ENCODE results near the gene KCNMB4. TPM values are rescaled to one million over a fixed set of nuclear protein-coding genes. Genes with fewer than 3 reads are reported as not detected.
A peak's percentile ranks its signal among the peaks of the same experiment; 100 is the strongest.

The KCNMB4 gene
- total and polyA plus RNA-seq, 7 donors = 0.69 to 6.4 (median 4.7) TPM

DNA sequence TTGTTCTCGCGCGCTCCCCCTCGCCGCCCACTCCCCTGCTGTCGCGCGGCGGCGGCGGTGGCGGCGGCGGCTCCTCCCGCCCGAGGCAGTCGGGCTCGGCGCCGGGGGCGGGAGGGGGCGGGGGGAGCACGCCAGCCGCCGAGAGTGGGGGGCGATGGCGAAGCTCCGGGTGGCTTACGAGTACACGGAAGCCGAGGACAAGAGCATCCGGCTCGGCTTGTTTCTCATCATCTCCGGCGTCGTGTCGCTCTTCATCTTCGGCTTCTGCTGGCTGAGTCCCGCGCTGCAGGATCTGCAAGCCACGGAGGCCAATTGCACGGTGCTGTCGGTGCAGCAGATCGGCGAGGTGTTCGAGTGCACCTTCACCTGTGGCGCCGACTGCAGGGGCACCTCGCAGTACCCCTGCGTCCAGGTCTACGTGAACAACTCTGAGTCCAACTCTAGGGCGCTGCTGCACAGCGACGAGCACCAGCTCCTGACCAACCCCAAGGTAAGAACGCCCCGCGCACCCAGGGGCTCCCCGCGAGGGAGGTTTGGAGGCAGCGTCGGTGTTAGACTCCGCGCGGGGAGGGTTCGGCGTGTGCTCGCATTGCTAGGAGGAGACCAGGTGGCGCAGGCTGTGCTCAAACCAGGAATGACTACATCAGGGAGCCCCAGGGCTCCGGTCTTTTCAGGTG lies 629 bp downstream of the KCNMB4 start:
- intact Hi-C loops (cut with DNase I) = no loop called here

GRCh38 chr12:70367258-70368141 lies 1.4 kb downstream of the KCNMB4 start:
- Histone ChIP-seq H3K27ac (peak overlapping the region in 2 of 4 donors; percentile 34 to 47), H3K27me3 (peaks cover 19 to 45% (median 23%) of the 10 kb centered on the region in 3 donors), H3K4me3 (peak overlapping the region; percentile 48 to 72 (median 63)), H3K9me3 (no peaks in the 10 kb centered on the region), H3K36me3 (no peaks in the 10 kb centered on the region), H3K4me1 (peaks cover 0 to 23% (median 19%) of the 10 kb centered on the region in 4 donors)
- TF ChIP-seq CTCF (IDR thresholded peaks at IDR 0.05) (no peak), POLR2A (IDR thresholded peaks at IDR 0.05) (no peak), POLR2AphosphoS5 (IDR thresholded peaks at IDR 0.05) (no peak), EP300 (IDR thresholded peaks at IDR 0.05) (no peak)
- no peak for DNase-seq
- 11 to 12% methylated on average over 21 of the region's 21 CpGs for WGBS, 2 donors
- intact Hi-C loops (cut with DNase I) = no loop called here

More for the DNA sequence above, 629 bp downstream of the KCNMB4 start:
- no peaks in the 10 kb centered on the region for H3K36me3 ChIP-seq
- DNase-seq = peak; percentile 64
- no peak for TF ChIP-seq CTCF (IDR thresholded peaks at IDR 0.05)
- peak in 1 of 4 donors; percentile 4 for TF ChIP-seq POLR2AphosphoS5 (IDR thresholded peaks at IDR 0.05)
- peak overlapping the region; percentile 48 to 72 (median 63) for H3K4me3 ChIP-seq
- H3K4me1 ChIP-seq = peaks cover 0 to 23% (median 19%) of the 10 kb centered on the region in 4 donors
- no peaks in the 10 kb centered on the region for H3K9me3 ChIP-seq
- peaks cover 19 to 45% (median 23%) of the 10 kb centered on the region in 3 donors for H3K27me3 ChIP-seq
- 0 to 1% methylated on average over 69 of the region's 69 CpGs for WGBS, 2 donors
- H3K27ac ChIP-seq = peak overlapping the region in 3 of 4 donors; percentile 34 to 47 (median 38)

GRCh38 chr12:70372881-70373280 lies 6.8 kb downstream of the KCNMB4 start:
- no peak for DNase-seq
- intact Hi-C loops (cut with DNase I) = no loop called here
- Histone ChIP-seq H3K27me3 (peaks cover 0 to 3% (median 0%) of the 10 kb centered on the region in 3 donors), H3K36me3 (no peaks in the 10 kb centered on the region), H3K4me3 (no peak overlapping the region), H3K4me1 (no peaks in the 10 kb centered on the region), H3K9me3 (no peaks in the 10 kb centered on the region), H3K27ac (no peak overlapping the region)
- TF ChIP-seq POLR2AphosphoS5 (IDR thresholded peaks at IDR 0.05) (no peak), CTCF (IDR thresholded peaks at IDR 0.05) (no peak), EP300 (IDR thresholded peaks at IDR 0.05) (no peak), POLR2A (IDR thresholded peaks at IDR 0.05) (no peak)
- 88 to 92% methylated on average over 3 of the region's 3 CpGs for WGBS, 2 donors

DNA sequence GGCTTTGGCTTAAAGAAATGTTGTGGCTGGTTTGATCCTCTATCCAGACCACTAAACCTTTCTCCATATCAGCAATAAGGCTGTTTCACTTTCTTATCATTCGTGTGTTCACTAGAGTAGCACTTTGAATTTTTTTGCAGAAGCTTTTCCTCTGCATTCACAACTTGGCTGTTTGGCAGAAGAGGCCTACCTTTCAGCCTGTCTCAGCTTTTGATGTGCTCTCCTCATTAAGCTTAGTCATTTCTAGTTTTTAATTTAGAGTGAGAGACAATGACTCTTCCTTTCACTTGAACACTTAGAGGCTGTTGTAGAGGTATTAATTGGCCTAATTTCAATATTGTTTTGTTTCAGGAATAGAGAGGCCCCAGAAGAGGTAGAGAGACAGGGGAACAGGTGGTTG lies 13.8 kb downstream of the KCNMB4 start:
- no peak for DNase-seq
- WGBS, 2 donors = 82 to 94% methylated on average over 1 of the region's 1 CpG
- intact Hi-C loops (cut with DNase I) = no loop called here
- Histone ChIP-seq H3K4me1 (no peaks in the 10 kb centered on the region), H3K27ac (no peak overlapping the region), H3K27me3 (no peaks in the 10 kb centered on the region), H3K9me3 (peaks cover 0 to 4% (median 0%) of the 10 kb centered on the region in 4 donors), H3K36me3 (no peaks in the 10 kb centered on the region), H3K4me3 (no peak overlapping the region)
- no peak for TF ChIP-seq POLR2A (IDR thresholded peaks at IDR 0.05)

DNA sequence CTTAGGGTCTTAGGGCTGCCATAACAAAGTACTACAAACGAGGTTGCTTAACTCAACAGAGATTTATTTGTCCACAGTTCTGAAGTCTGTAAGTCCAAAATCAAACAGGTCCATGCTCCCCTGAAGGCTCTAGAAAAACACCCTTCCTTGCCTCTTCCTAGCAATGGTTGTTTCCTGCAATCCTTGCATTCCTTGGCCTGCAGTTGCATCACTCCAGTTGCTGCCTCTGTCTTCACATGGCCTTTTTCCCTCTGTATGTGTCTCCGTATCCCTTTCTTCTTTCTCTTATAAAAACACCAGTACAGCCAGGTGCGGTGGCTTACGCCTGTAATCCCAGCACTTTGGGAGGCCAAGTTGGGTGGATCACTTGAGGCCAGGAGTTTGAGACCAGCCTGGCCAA lies 17.4 kb downstream of the KCNMB4 start:
- Histone ChIP-seq H3K27ac (no peak overlapping the region), H3K36me3 (no peaks in the 10 kb centered on the region), H3K27me3 (no peaks in the 10 kb centered on the region), H3K9me3 (peaks cover 0 to 2% (median 0%) of the 10 kb centered on the region in 4 donors), H3K4me1 (no peaks in the 10 kb centered on the region), H3K4me3 (no peak overlapping the region)
- no peak for TF ChIP-seq POLR2A (IDR thresholded peaks at IDR 0.05)
- TF ChIP-seq POLR2AphosphoS5 (IDR thresholded peaks at IDR 0.05) = no peak
- TF ChIP-seq EP300 (IDR thresholded peaks at IDR 0.05) = no peak
- no peak for TF ChIP-seq CTCF (IDR thresholded peaks at IDR 0.05)
- intact Hi-C loops (cut with DNase I) = no loop called here
- WGBS, 2 donors = 93 to 94% methylated on average over 4 of the region's 4 CpGs
- DNase-seq = no peak
